H1 (cell line): Measurements from ENCODE around the gene STXBP2. TPM values are rescaled to one million over a fixed set of nuclear protein-coding genes. Genes with fewer than 3 reads are reported as not detected.

Source experiments
- BCL11A ChIP-seq, 2 experiments: IDR thresholded peaks; one replicate each; pipeline ENCODE4 v1.6.1; 2011; ENCODE audit warnings: low read depth in 2 of 2, low read length in 2 of 2, mild to moderate bottlenecking in 2 of 2
- CBX5 ChIP-seq: fragments of 300-800, 300-1000 bp; sonication (generic); IDR thresholded peaks from 2 replicates; pipeline ENCODE4 v1.7.1; 2016; ENCODE audit warnings: antibody characterized with exemption, low read length, low read depth
- JUN ChIP-seq: IDR thresholded peaks from 2 replicates; pipeline ENCODE4 v1.6.1; 2011; ENCODE audit warnings: low read depth, mild to moderate bottlenecking, improper control_type of control experiment, low read length
- POLR2AphosphoS5 ChIP-seq: IDR thresholded peaks from 2 replicates; pipeline ENCODE4 v1.6.1; 2011; ENCODE audit warnings: low read depth, low read length
- SP1 ChIP-seq: IDR thresholded peaks from 2 replicates; pipeline ENCODE4 v1.6.1; 2011; ENCODE audit warnings: low read depth, low read length
- polyA plus RNA-seq, 7 experiments: library from polyadenylated mRNA; depleted of rRNA in 3 of 7; stranded (reverse) in 5 of 7; unstranded in 2 of 7; fragments of >200 nt in 5 of 7; fragments of 200-250 nt in 2 of 7; gene quantifications; 1 replicate in 5 of 7; 2 replicates in 1 of 7; 4 replicates in 1 of 7; pipeline versions ENCODE4 v1.2.1 to v1.2.3, GENCODE V29; 2011 to 2013; ENCODE audit warnings: missing spikeins in 2 of 7, mixed read lengths in 2 of 7
- total RNA-seq: library from RNA; stranded (reverse); fragmentation: NEBNext Ultra II Directional; extraction: Animal tissue kit (Norgen Biotek cat#: 25700); gene quantifications from 2 replicates; pipeline ENCODE4 v1.2.1, GENCODE V29; 2021
- TF ChIP-seq, protein P1 (sequence below): fragments of 300-600 bp; sonication (generic); IDR thresholded peaks from 2 replicates; pipeline ENCODE4 v1.7.1; 2012; ENCODE audit warnings: low read length, moderate library complexity, mild to moderate bottlenecking, inconsistent platforms; ENCODE audit not compliant: insufficient replicate concordance
- TF ChIP-seq, protein P2 (sequence below): IDR thresholded peaks from 2 replicates; pipeline ENCODE4 v1.6.1; 2012; ENCODE audit warnings: low read length, inconsistent platforms
- TF ChIP-seq, protein P3 (sequence below): IDR thresholded peaks from 2 replicates; pipeline ENCODE4 v1.6.1; 2011; ENCODE audit warnings: low read length, improper control_type of control experiment

STXBP2 gene
- total and polyA plus RNA-seq, 2 of the 8 experiments (the other 6 are each of a cell fraction or from before 2014, with no cell fraction given), result 52.9 to 53.8 TPM

DNA sequence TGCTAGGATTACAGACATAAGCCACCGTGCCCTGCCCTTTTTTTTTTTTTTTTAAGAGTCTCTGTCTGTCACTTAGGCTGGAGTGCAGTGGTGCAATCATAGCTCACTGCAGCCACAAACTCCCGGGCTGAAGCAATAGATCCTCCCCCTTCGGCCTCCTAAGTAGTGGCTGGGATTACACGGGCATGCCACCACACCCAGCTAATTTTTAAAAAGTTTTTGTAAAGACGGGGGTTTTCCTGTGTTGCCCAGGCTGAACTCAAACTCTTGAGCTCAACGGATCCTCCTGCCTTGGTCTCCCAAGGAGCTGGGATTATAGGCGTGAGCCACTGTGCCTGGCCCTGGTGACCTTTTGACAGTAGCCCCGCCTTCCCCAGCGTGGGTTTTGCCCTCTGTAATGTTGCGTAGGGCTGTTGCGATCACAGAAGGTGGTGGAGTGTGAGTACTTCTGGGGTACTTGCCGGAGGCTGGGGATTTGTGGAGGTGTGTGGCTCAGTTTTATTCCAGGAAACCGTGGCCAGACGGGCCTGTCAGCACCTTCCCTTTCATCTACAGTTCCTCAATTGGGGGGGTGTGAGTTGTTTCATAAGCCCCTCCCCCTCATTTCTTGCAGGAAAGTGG is 20.3 kb downstream of the STXBP2 start (continued):
- TF ChIP-seq, protein P1, sequence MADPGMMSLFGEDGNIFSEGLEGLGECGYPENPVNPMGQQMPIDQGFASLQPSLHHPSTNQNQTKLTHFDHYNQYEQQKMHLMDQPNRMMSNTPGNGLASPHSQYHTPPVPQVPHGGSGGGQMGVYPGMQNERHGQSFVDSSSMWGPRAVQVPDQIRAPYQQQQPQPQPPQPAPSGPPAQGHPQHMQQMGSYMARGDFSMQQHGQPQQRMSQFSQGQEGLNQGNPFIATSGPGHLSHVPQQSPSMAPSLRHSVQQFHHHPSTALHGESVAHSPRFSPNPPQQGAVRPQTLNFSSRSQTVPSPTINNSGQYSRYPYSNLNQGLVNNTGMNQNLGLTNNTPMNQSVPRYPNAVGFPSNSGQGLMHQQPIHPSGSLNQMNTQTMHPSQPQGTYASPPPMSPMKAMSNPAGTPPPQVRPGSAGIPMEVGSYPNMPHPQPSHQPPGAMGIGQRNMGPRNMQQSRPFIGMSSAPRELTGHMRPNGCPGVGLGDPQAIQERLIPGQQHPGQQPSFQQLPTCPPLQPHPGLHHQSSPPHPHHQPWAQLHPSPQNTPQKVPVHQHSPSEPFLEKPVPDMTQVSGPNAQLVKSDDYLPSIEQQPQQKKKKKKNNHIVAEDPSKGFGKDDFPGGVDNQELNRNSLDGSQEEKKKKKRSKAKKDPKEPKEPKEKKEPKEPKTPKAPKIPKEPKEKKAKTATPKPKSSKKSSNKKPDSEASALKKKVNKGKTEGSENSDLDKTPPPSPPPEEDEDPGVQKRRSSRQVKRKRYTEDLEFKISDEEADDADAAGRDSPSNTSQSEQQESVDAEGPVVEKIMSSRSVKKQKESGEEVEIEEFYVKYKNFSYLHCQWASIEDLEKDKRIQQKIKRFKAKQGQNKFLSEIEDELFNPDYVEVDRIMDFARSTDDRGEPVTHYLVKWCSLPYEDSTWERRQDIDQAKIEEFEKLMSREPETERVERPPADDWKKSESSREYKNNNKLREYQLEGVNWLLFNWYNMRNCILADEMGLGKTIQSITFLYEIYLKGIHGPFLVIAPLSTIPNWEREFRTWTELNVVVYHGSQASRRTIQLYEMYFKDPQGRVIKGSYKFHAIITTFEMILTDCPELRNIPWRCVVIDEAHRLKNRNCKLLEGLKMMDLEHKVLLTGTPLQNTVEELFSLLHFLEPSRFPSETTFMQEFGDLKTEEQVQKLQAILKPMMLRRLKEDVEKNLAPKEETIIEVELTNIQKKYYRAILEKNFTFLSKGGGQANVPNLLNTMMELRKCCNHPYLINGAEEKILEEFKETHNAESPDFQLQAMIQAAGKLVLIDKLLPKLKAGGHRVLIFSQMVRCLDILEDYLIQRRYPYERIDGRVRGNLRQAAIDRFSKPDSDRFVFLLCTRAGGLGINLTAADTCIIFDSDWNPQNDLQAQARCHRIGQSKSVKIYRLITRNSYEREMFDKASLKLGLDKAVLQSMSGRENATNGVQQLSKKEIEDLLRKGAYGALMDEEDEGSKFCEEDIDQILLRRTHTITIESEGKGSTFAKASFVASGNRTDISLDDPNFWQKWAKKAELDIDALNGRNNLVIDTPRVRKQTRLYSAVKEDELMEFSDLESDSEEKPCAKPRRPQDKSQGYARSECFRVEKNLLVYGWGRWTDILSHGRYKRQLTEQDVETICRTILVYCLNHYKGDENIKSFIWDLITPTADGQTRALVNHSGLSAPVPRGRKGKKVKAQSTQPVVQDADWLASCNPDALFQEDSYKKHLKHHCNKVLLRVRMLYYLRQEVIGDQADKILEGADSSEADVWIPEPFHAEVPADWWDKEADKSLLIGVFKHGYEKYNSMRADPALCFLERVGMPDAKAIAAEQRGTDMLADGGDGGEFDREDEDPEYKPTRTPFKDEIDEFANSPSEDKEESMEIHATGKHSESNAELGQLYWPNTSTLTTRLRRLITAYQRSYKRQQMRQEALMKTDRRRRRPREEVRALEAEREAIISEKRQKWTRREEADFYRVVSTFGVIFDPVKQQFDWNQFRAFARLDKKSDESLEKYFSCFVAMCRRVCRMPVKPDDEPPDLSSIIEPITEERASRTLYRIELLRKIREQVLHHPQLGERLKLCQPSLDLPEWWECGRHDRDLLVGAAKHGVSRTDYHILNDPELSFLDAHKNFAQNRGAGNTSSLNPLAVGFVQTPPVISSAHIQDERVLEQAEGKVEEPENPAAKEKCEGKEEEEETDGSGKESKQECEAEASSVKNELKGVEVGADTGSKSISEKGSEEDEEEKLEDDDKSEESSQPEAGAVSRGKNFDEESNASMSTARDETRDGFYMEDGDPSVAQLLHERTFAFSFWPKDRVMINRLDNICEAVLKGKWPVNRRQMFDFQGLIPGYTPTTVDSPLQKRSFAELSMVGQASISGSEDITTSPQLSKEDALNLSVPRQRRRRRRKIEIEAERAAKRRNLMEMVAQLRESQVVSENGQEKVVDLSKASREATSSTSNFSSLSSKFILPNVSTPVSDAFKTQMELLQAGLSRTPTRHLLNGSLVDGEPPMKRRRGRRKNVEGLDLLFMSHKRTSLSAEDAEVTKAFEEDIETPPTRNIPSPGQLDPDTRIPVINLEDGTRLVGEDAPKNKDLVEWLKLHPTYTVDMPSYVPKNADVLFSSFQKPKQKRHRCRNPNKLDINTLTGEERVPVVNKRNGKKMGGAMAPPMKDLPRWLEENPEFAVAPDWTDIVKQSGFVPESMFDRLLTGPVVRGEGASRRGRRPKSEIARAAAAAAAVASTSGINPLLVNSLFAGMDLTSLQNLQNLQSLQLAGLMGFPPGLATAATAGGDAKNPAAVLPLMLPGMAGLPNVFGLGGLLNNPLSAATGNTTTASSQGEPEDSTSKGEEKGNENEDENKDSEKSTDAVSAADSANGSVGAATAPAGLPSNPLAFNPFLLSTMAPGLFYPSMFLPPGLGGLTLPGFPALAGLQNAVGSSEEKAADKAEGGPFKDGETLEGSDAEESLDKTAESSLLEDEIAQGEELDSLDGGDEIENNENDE, result no peak
- TF ChIP-seq POLR2AphosphoS5 (no peak), BCL11A (IDR thresholded peaks at IDR 0.05; ENCODE audit: low read depth in 2 of 2, low read length in 2 of 2) (no peak), CBX5 (no peak), JUN (no peak), SP1 (no peak)
- TF ChIP-seq, protein P2, sequence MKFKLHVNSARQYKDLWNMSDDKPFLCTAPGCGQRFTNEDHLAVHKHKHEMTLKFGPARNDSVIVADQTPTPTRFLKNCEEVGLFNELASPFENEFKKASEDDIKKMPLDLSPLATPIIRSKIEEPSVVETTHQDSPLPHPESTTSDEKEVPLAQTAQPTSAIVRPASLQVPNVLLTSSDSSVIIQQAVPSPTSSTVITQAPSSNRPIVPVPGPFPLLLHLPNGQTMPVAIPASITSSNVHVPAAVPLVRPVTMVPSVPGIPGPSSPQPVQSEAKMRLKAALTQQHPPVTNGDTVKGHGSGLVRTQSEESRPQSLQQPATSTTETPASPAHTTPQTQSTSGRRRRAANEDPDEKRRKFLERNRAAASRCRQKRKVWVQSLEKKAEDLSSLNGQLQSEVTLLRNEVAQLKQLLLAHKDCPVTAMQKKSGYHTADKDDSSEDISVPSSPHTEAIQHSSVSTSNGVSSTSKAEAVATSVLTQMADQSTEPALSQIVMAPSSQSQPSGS, result no peak
- TF ChIP-seq, protein P3, sequence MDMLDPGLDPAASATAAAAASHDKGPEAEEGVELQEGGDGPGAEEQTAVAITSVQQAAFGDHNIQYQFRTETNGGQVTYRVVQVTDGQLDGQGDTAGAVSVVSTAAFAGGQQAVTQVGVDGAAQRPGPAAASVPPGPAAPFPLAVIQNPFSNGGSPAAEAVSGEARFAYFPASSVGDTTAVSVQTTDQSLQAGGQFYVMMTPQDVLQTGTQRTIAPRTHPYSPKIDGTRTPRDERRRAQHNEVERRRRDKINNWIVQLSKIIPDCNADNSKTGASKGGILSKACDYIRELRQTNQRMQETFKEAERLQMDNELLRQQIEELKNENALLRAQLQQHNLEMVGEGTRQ, result no peak
